ENCODE measurements around the gene ITPKA. TPM values are rescaled to one million over a fixed set of nuclear protein-coding genes. Genes with fewer than 3 reads are reported as not detected.

The ITPKA gene
- total RNA-seq, 4 donors from 2014 or later, result 0.19 to 0.76 (median 0.57) TPM; not detected in 1

GRCh38 chr15:41476416-41477048, 17.1 kb upstream of the ITPKA start:
- H3K36me3 ChIP-seq, result peaks cover 39 to 100% (median 48%) of the 10 kb centered on the region in 3 donors
- H3K4me3 ChIP-seq, result no peak overlapping the region
- H3K4me1 ChIP-seq, result no peaks in the 10 kb centered on the region
- TF ChIP-seq CTCF (IDR thresholded peaks at IDR 0.05), result no peak
- no peak for TF ChIP-seq POLR2A (IDR thresholded peaks at IDR 0.05)
- intact Hi-C loops (cut with DNase I), result no loop called here
- no peaks in the 10 kb centered on the region for H3K9me3 ChIP-seq
- H3K27ac ChIP-seq, result no peak overlapping the region
- 75 to 77% methylated on average over 5 of the region's 5 CpGs for WGBS, 2 donors
- no peak for DNase-seq
- H3K27me3 ChIP-seq, result no peaks in the 10 kb centered on the region

GRCh38 chr15:41480396-41481140, 13.1 kb upstream of the ITPKA start:
- TF ChIP-seq CTCF (IDR thresholded peaks at IDR 0.05) (no peak), POLR2A (IDR thresholded peaks at IDR 0.05) (no peak)
- Histone ChIP-seq H3K9me3 (no peaks in the 10 kb centered on the region), H3K4me1 (no peaks in the 10 kb centered on the region), H3K27ac (no peak overlapping the region), H3K36me3 (peaks cover 34 to 83% (median 41%) of the 10 kb centered on the region in 3 donors), H3K4me3 (no peak overlapping the region), H3K27me3 (no peaks in the 10 kb centered on the region)
- DNase-seq, result no peak
- intact Hi-C loops (cut with DNase I), result no loop called here
- 82 to 95% methylated on average over 10 to 12 of the region's 12 CpGs for WGBS, 2 donors

GRCh38 chr15:41482110-41482877, 11.4 kb upstream of the ITPKA start:
- peaks cover 0 to 13% (median 0%) of the 10 kb centered on the region in 4 donors for H3K27me3 ChIP-seq
- H3K27ac ChIP-seq, result no peak overlapping the region
- H3K9me3 ChIP-seq, result no peaks in the 10 kb centered on the region
- no peaks in the 10 kb centered on the region for H3K4me1 ChIP-seq
- no peak overlapping the region for H3K4me3 ChIP-seq
- H3K36me3 ChIP-seq, result peaks cover 18 to 66% (median 33%) of the 10 kb centered on the region in 3 donors
- no peak for TF ChIP-seq CTCF (IDR thresholded peaks at IDR 0.05)
- no peak for TF ChIP-seq POLR2A (IDR thresholded peaks at IDR 0.05)
- intact Hi-C loops (cut with DNase I), result no loop called here
- DNase-seq, result no peak
- 89 to 94% methylated on average over 9 of the region's 9 CpGs for WGBS, 2 donors

DNA sequence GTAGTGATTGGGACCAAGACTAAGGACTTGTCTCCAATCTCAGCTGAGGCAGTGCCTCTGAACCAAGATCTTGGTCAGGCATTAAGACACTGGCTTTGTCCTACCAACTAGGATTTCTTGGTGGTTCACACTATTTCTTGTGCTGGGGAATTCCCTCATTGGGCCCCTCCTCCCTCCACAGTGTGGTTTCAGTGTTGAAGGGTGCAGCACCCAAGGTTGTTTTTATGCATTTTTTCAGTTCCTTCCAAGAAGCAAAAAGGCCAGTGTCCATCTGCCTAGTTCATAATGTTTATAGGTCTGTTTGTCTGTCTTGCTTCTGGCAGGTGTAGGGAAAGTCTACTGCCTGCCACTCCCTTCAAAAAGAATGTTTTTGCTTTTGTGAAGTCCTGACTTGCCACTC, 10.6 kb upstream of the ITPKA start:
- TF ChIP-seq CTCF (IDR thresholded peaks at IDR 0.05) (no peak), POLR2A (IDR thresholded peaks at IDR 0.05) (no peak)
- H3K27ac ChIP-seq, result no peak overlapping the region

DNA sequence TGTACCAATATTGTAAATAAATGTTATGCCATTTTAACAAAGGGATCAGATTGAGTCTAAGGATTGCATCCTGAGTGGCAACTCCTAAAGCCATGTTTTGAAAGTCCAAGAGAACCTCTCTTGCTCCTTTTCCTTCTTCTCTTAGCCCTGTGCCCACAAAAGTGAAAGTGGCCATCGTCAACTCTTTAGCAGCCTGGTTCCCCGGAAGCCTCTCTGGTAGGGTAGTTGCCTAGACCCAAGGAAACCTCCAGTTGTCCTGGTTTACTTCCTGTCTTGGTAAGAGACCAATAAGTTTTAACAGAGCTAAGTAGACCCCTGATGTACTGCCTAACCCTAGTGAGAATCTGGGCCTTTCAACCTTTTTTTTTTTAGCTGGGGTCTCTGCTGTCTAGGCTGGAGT, 10.2 kb upstream of the ITPKA start:
- peaks cover 0 to 17% (median 0%) of the 10 kb centered on the region in 4 donors for H3K27me3 ChIP-seq
- no peaks in the 10 kb centered on the region for H3K9me3 ChIP-seq
- no peak overlapping the region for H3K27ac ChIP-seq
- no peak for DNase-seq
- peaks cover 13 to 54% (median 33%) of the 10 kb centered on the region in 3 donors for H3K36me3 ChIP-seq
- H3K4me3 ChIP-seq, result no peak overlapping the region
- TF ChIP-seq CTCF (IDR thresholded peaks at IDR 0.05) (no peak), POLR2A (IDR thresholded peaks at IDR 0.05) (no peak)
- 73 to 86% methylated on average over 2 of the region's 2 CpGs for WGBS, 2 donors
- intact Hi-C loops (cut with DNase I), result no loop called here
- no peaks in the 10 kb centered on the region for H3K4me1 ChIP-seq

More for the DNA sequence above, 10.6 kb upstream of the ITPKA start:
- H3K4me3 ChIP-seq, result no peak overlapping the region
- peaks cover 13 to 58% (median 33%) of the 10 kb centered on the region in 3 donors for H3K36me3 ChIP-seq
- no peak for DNase-seq
- H3K4me1 ChIP-seq, result no peaks in the 10 kb centered on the region
- peaks cover 0 to 15% (median 0%) of the 10 kb centered on the region in 4 donors for H3K27me3 ChIP-seq
- H3K9me3 ChIP-seq, result no peaks in the 10 kb centered on the region
- intact Hi-C loops (cut with DNase I), result no loop called here
